HG03460 (cell line): ENCODE data around the gene F13A1.
A peak's percentile ranks its signal among the peaks of the same experiment; 100 is the strongest.

ENCODE experiments used
- ATAC-seq: cut with Tn5 transposase; IDR thresholded peaks from one replicate; pipeline ENCODE4 v1.9.1; 2021; ENCODE audit not compliant: unreplicated experiment

Gene F13A1

GRCh38 chr6:6319952-6320811 lies at the start of gene F13A1:
TSS of gene F13A1 (minus strand) at chr6:6320662. CDS start at chr6:6318664, 1,998 bp downstream.
- ATAC-seq: no peak

- no peak for ATAC-seq
Observed at GRCh38 chr6:6368684-6369052, 48.2 kb upstream of the F13A1 start.

- no peak for ATAC-seq
Observed at GRCh38 chr6:6368040-6368683, 47.7 kb upstream of the F13A1 start.

- ATAC-seq: no peak
Observed at GRCh38 chr6:6366803-6367202, 46.3 kb upstream of the F13A1 start.

- no peak for ATAC-seq
Observed at GRCh38 chr6:6365242-6365641, 44.8 kb upstream of the F13A1 start.

- no peak for ATAC-seq
Observed at GRCh38 chr6:6362056-6362840, 41.8 kb upstream of the F13A1 start.

- no peak for ATAC-seq
Observed at GRCh38 chr6:6357530-6357929, 37.1 kb upstream of the F13A1 start.

- ATAC-seq: no peak
Observed at GRCh38 chr6:6357032-6357431, 36.6 kb upstream of the F13A1 start.

GRCh38 chr6:6352772-6353171 lies 32.3 kb upstream of the F13A1 start:
- ATAC-seq: no peak

- ATAC-seq: no peak
Observed at GRCh38 chr6:6351511-6352025, 31.1 kb upstream of the F13A1 start.

GRCh38 chr6:6350696-6351095 lies 30.2 kb upstream of the F13A1 start:
- no peak for ATAC-seq

- ATAC-seq: no peak
Observed at GRCh38 chr6:6348256-6348655, 27.8 kb upstream of the F13A1 start.

- no peak for ATAC-seq
Observed at GRCh38 chr6:6346427-6347023, 26.1 kb upstream of the F13A1 start.

GRCh38 chr6:6333501-6333900 lies 13.0 kb upstream of the F13A1 start:
- no peak for ATAC-seq

GRCh38 chr6:6332811-6333244 lies 12.4 kb upstream of the F13A1 start:
- ATAC-seq: peak; percentile 39

- ATAC-seq: peak; percentile 60
Observed at GRCh38 chr6:6331946-6332601, 11.6 kb upstream of the F13A1 start.

GRCh38 chr6:6331393-6331792 lies 10.9 kb upstream of the F13A1 start:
- peak; percentile 57 for ATAC-seq

- no peak for ATAC-seq
Observed at GRCh38 chr6:6330407-6330806, 9.9 kb upstream of the F13A1 start.

- ATAC-seq: no peak
Observed at GRCh38 chr6:6328451-6328850, 8.0 kb upstream of the F13A1 start.

- ATAC-seq: no peak
Observed at GRCh38 chr6:6323352-6323751, 2.9 kb upstream of the F13A1 start.
